Mesothelial cell of epicardium (in vitro differentiated cells): ENCODE data around the gene VAPB. TPM values are rescaled to one million over a fixed set of nuclear protein-coding genes. Genes with fewer than 3 reads are reported as not detected.
A peak's percentile ranks its signal among the peaks of the same experiment; 100 is the strongest.

Experiments
- DNase-seq, 2 experiments: peaks; one replicate each; pipeline ENCODE4 v3.0.0; 2021; ENCODE audit warnings: low spot score in 2 of 2; ENCODE audit not compliant: unreplicated experiment in 2 of 2
- H3K27ac Mint-ChIP-seq: 2 replicates; pipeline ENCODE4 v1.8.0; 2021; ENCODE audit warnings: mixed read lengths
- H3K27me3 Mint-ChIP-seq: 2 replicates; pipeline ENCODE4 v1.8.0; 2021; ENCODE audit warnings: low read depth, mixed read lengths
- H3K36me3 Mint-ChIP-seq: 2 replicates; pipeline ENCODE4 v1.8.0; 2021; ENCODE audit warnings: mixed read lengths
- H3K4me1 Mint-ChIP-seq: 2 replicates; pipeline ENCODE4 v1.8.0; 2021; ENCODE audit warnings: mixed read lengths
- H3K4me3 Mint-ChIP-seq: 2 replicates; pipeline ENCODE4 v1.8.0; 2021; ENCODE audit warnings: mild to moderate bottlenecking, moderate library complexity, mixed read lengths
- H3K9me3 Mint-ChIP-seq: 2 replicates; pipeline ENCODE4 v1.8.0; 2021; ENCODE audit warnings: mixed read lengths
- CTCF ChIP-seq: fragments of 200-600 bp; sonication (generic); IDR thresholded peaks from one replicate; pipeline ENCODE4 v1.5.0; 2021; ENCODE audit warnings: antibody characterized with exemption; ENCODE audit not compliant: unreplicated experiment
- total RNA-seq: library from RNA; stranded (reverse); gene quantifications from 3 replicates; pipeline ENCODE4 v1.2.1, GENCODE V29; 2021

Gene VAPB
- total RNA-seq, 1 donor from 2014 or later = 52.9 TPM

- Mint-ChIP-seq H3K9me3 (no peaks in the 10 kb centered on the region), H3K36me3 (peaks cover 26% of the 10 kb centered on the region), H3K27me3 (no peaks in the 10 kb centered on the region), H3K4me3 (no peak overlapping the region), H3K27ac (peak overlapping the region; percentile 14), H3K4me1 (peaks cover 14% of the 10 kb centered on the region)
- TF ChIP-seq CTCF = peak; percentile 24
- DNase-seq = peak in 1 of 2 experiments; percentile 56
Measured at GRCh38 chr20:58447511-58448391, 58.7 kb downstream of the VAPB start.

GRCh38 chr20:58448958-58449357 lies 59.9 kb downstream of the VAPB start:
- no peak for DNase-seq
- peaks cover 14% of the 10 kb centered on the region for H3K4me1 Mint-ChIP-seq
- H3K4me3 Mint-ChIP-seq = no peak overlapping the region
- H3K27me3 Mint-ChIP-seq = no peaks in the 10 kb centered on the region
- no peak for TF ChIP-seq CTCF
- H3K27ac Mint-ChIP-seq = peak overlapping the region; percentile 17
- peaks cover 30% of the 10 kb centered on the region for H3K36me3 Mint-ChIP-seq
- H3K9me3 Mint-ChIP-seq = peaks cover 2% of the 10 kb centered on the region

GRCh38 chr20:58449681-58450221 lies 60.7 kb downstream of the VAPB start:
- DNase-seq = no peak
- peak overlapping the region; percentile 30 for H3K27ac Mint-ChIP-seq

GRCh38 chr20:58450254-58450653 lies 61.2 kb downstream of the VAPB start:
- TF ChIP-seq CTCF = no peak
- peaks cover 14% of the 10 kb centered on the region for H3K4me1 Mint-ChIP-seq
- H3K27ac Mint-ChIP-seq = peak overlapping the region; percentile 30
- H3K36me3 Mint-ChIP-seq = peaks cover 31% of the 10 kb centered on the region
- no peak for DNase-seq
- no peak overlapping the region for H3K4me3 Mint-ChIP-seq
- H3K9me3 Mint-ChIP-seq = peaks cover 15% of the 10 kb centered on the region
- no peaks in the 10 kb centered on the region for H3K27me3 Mint-ChIP-seq

More at GRCh38 chr20:58449681-58450221, 60.7 kb downstream of the VAPB start:
- Mint-ChIP-seq H3K4me1 (peaks cover 14% of the 10 kb centered on the region), H3K36me3 (peaks cover 31% of the 10 kb centered on the region), H3K9me3 (peaks cover 10% of the 10 kb centered on the region), H3K4me3 (no peak overlapping the region), H3K27me3 (no peaks in the 10 kb centered on the region)
- TF ChIP-seq CTCF = no peak

GRCh38 chr20:58452667-58453255 lies 63.7 kb downstream of the VAPB start:
- peaks cover 34% of the 10 kb centered on the region for H3K36me3 Mint-ChIP-seq
- no peak overlapping the region for H3K4me3 Mint-ChIP-seq
- DNase-seq = no peak
- no peaks in the 10 kb centered on the region for H3K27me3 Mint-ChIP-seq
- TF ChIP-seq CTCF = no peak
- no peak overlapping the region for H3K27ac Mint-ChIP-seq
- H3K4me1 Mint-ChIP-seq = peaks cover 20% of the 10 kb centered on the region
- H3K9me3 Mint-ChIP-seq = peaks cover 18% of the 10 kb centered on the region
